Hepatic stellate cell (primary cell): ENCODE measurements around the gene TWIST1.
A peak's percentile ranks its signal among the peaks of the same experiment; 100 is the strongest.

Experiments used
- DNase-seq: peaks from one replicate; pipeline ENCODE4 v3.0.0; 2011; ENCODE audit warnings: low spot score

Gene TWIST1

GRCh38 chr7:19094598-19095352 lies 22.7 kb downstream of the TWIST1 start:
- no peak for DNase-seq

GRCh38 chr7:19094138-19094537 lies 23.3 kb downstream of the TWIST1 start:
- DNase-seq = no peak

- no peak for DNase-seq
These were observed 25.8 kb downstream of the TWIST1 start for GRCh38 chr7:19091550-19092200.

GRCh38 chr7:19090526-19090925 lies 26.9 kb downstream of the TWIST1 start:
- no peak for DNase-seq

- no peak for DNase-seq
These were observed 27.6 kb downstream of the TWIST1 start for GRCh38 chr7:19089797-19090196.

- DNase-seq = no peak
These were observed 28.1 kb downstream of the TWIST1 start for GRCh38 chr7:19089378-19089777.

- DNase-seq = no peak
These were observed 37.3 kb downstream of the TWIST1 start for GRCh38 chr7:19080093-19080492.

- peak; percentile 4 for DNase-seq
These were observed 38.4 kb downstream of the TWIST1 start for GRCh38 chr7:19079066-19079465.

GRCh38 chr7:19069842-19070241 lies 47.6 kb downstream of the TWIST1 start:
- DNase-seq = no peak

- DNase-seq = no peak
These were observed 51.3 kb downstream of the TWIST1 start for GRCh38 chr7:19066170-19066569.
